ENCODE measurements around the gene KIF22. TPM values are rescaled to one million over a fixed set of nuclear protein-coding genes. Genes with fewer than 3 reads are reported as not detected.

The KIF22 gene
- total RNA-seq, 1 experiment from 2014 or later, result 111 TPM

Other genes starting within 250 kb of the KIF22 start
- 1.3 TPM for gene SPN, start 127.5 kb upstream of the KIF22 start, total RNA-seq (2021; ENCODE audit: unreplicated experiment)
- 27.9 TPM for gene QPRT, start 111.6 kb upstream of the KIF22 start, total RNA-seq (2021; ENCODE audit: unreplicated experiment)
- gene C16orf54, start 44.8 kb upstream of the KIF22 start, total RNA-seq (2021; ENCODE audit: unreplicated experiment), result 0.18 TPM
- gene ZG16, start 12.5 kb upstream of the KIF22 start, total RNA-seq (2021; ENCODE audit: unreplicated experiment), result not detected
- gene MAZ, start 15.8 kb downstream of the KIF22 start, total RNA-seq (2021; ENCODE audit: unreplicated experiment), result 426 TPM
- gene PRRT2, start 21.4 kb downstream of the KIF22 start, total RNA-seq (2021; ENCODE audit: unreplicated experiment), result 9.7 TPM
- gene PAGR1, start 25.4 kb downstream of the KIF22 start, total RNA-seq (2021; ENCODE audit: unreplicated experiment), result 42.5 TPM
- 107 TPM for gene MVP, start 29.7 kb downstream of the KIF22 start, total RNA-seq (2021; ENCODE audit: unreplicated experiment)
- gene CDIPT, start 72.5 kb downstream of the KIF22 start, total RNA-seq (2021; ENCODE audit: unreplicated experiment), result 71.6 TPM
- gene SEZ6L2, start 108.8 kb downstream of the KIF22 start, total RNA-seq (2021; ENCODE audit: unreplicated experiment), result 70.7 TPM
- 87.0 TPM for gene ASPHD1, start 109.7 kb downstream of the KIF22 start, total RNA-seq (2021; ENCODE audit: unreplicated experiment)
- 45.7 TPM for gene KCTD13, start 135.5 kb downstream of the KIF22 start, total RNA-seq (2021; ENCODE audit: unreplicated experiment)
- 161 TPM for gene TMEM219, start 171.3 kb downstream of the KIF22 start, total RNA-seq (2021; ENCODE audit: unreplicated experiment)
- gene TAOK2, start 183.1 kb downstream of the KIF22 start, total RNA-seq (2021; ENCODE audit: unreplicated experiment), result 99.4 TPM
- gene HIRIP3, start 204.9 kb downstream of the KIF22 start, total RNA-seq (2021; ENCODE audit: unreplicated experiment), result 25.3 TPM
- 104 TPM for gene INO80E, start 205.5 kb downstream of the KIF22 start, total RNA-seq (2021; ENCODE audit: unreplicated experiment)
- 3.2 TPM for gene DOC2A, start 220.3 kb downstream of the KIF22 start, total RNA-seq (2021; ENCODE audit: unreplicated experiment)
- gene C16orf92, start 232.4 kb downstream of the KIF22 start, total RNA-seq (2021; ENCODE audit: unreplicated experiment), result not detected
- 3.5 TPM for gene TLCD3B, start 240.5 kb downstream of the KIF22 start, total RNA-seq (2021; ENCODE audit: unreplicated experiment)